Measurements from ENCODE around the gene PDSS2. TPM values are rescaled to one million over a fixed set of nuclear protein-coding genes. Genes with fewer than 3 reads are reported as not detected.

Gene PDSS2
- polyA plus RNA-seq, 1 donor (not counting 4 experiments of a cell fraction or from before 2014, with no cell fraction given): 12.5 TPM

DNA sequence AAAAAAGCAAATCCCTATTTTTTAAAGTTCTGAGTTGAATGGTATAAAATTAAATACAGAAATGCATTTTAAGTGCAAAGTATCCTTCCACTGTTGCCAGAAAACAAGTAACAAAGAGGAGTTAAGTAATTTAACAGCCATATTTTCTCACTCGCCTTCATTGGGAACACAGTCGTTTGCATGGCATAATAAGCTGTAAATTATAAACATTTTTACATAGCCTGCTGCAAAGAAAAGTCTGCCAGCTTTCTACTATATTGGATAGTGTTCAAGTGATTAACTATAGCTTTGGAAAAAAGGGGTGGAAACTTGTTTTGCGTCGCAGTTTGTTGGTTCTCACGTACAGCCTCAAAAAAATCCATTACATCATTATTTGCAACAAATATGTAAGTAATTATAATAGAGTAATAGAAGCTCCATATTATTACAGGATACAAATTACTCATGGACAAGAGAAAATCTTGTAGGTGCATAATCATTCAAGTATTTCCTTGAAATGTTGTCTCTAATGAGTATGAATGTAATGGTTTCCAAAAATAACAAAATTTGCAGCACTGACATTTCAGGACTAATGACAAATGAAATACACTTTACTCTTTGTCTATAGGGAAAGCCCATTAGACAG, 139.3 kb downstream of the PDSS2 start:
- H3K4me1 ChIP-seq (ENCODE audit: control insufficient read depth, extremely low read depth, insufficient read depth, low read length): no peaks in the 10 kb centered on the region
- no peaks in the 10 kb centered on the region for H3K36me3 ChIP-seq (ENCODE audit: control insufficient read depth in 2 of 2, extremely low read depth in 1 of 2, insufficient read depth in 2 of 2, low read length in 2 of 2)
- no peaks in the 10 kb centered on the region for H3K9me1 ChIP-seq (ENCODE audit: control insufficient read depth, extremely low read depth, insufficient read depth, low read length)
- H3K9me3 ChIP-seq (ENCODE audit: control insufficient read depth, low read depth, low read length): no peaks in the 10 kb centered on the region
- no peak overlapping the region for H3K4me3 ChIP-seq (ENCODE audit: control insufficient read depth in 2 of 3, extremely low read depth in 1 of 3, insufficient read depth in 2 of 3, low read depth in 1 of 3, low read length in 3 of 3)
- no peaks in the 10 kb centered on the region for H3K27me3 ChIP-seq (ENCODE audit: control insufficient read depth, extremely low read depth, insufficient read depth, low read length)
- no peaks in the 10 kb centered on the region for H3K79me2 ChIP-seq (ENCODE audit: control insufficient read depth, insufficient read depth, low read length)
- H2AFZ ChIP-seq (ENCODE audit: control insufficient read depth, low read length): no peak overlapping the region
- no peaks in the 10 kb centered on the region for H4K20me1 ChIP-seq (ENCODE audit: control insufficient read depth, extremely low read depth, insufficient read depth, low read length)
- no peak overlapping the region for H3K9ac ChIP-seq (ENCODE audit: control insufficient read depth, extremely low read depth, insufficient read depth, low read length)
- H3K4me2 ChIP-seq (ENCODE audit: control insufficient read depth, extremely low read depth, insufficient read depth, low read depth, low read length): no peak overlapping the region
- no peak for FAIRE-seq
- TF ChIP-seq EZH2 (IDR thresholded peaks at IDR 0.05; ENCODE audit: low read length): no peak
- TF ChIP-seq, protein P1, sequence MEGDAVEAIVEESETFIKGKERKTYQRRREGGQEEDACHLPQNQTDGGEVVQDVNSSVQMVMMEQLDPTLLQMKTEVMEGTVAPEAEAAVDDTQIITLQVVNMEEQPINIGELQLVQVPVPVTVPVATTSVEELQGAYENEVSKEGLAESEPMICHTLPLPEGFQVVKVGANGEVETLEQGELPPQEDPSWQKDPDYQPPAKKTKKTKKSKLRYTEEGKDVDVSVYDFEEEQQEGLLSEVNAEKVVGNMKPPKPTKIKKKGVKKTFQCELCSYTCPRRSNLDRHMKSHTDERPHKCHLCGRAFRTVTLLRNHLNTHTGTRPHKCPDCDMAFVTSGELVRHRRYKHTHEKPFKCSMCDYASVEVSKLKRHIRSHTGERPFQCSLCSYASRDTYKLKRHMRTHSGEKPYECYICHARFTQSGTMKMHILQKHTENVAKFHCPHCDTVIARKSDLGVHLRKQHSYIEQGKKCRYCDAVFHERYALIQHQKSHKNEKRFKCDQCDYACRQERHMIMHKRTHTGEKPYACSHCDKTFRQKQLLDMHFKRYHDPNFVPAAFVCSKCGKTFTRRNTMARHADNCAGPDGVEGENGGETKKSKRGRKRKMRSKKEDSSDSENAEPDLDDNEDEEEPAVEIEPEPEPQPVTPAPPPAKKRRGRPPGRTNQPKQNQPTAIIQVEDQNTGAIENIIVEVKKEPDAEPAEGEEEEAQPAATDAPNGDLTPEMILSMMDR (optimal IDR thresholded peaks at IDR 0.05 in 1 of 3, IDR thresholded peaks at IDR 0.05 in 1 of 3, conservative IDR thresholded peaks at IDR 0.05 in 1 of 3; ENCODE audit: extremely low read depth in 1 of 3, insufficient read depth in 2 of 3, low read length in 3 of 3): no peak
- DNase-seq (ENCODE audit: low read depth, low spot score): no peak
- dilution Hi-C loops (cut with MboI; ENCODE audit: extremely low pct_ligation_motif_present, low sequenced_read_pairs): no loop called here
- H3K27ac ChIP-seq (ENCODE audit: control insufficient read depth, insufficient read depth, low read length): no peak overlapping the region

DNA sequence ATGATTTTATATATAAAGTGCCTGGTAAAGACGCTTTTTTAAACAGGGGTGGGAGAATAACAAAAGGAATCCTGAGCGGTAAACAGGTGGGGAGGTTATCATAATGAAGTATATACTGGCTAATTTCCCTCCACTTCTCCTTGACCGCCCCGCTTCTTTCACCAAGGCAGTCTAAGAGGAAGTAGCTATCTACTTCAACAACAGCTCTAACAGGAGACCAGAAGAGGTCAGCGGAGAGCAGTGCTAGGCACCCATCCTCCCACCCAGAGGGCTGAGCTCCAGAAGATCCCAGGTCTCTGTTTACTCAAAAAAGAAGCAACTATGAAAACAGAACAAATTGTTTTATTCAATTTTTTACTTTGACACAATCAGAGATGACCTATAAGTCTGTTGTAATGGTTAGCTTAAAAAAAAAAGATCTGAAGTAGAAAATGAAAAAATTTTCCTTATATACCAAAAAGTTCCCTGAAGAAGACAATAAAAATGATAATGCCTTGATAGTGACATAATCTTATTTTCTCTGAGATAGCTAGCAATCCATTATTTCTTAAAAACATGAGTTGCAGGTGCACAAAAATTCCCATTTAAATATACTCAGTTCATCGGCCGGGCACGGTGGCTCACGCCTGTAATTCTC, 141.1 kb downstream of the PDSS2 start:
- Histone ChIP-seq H3K4me2 (ENCODE audit: control insufficient read depth, extremely low read depth, insufficient read depth, low read depth, low read length) (no peak overlapping the region), H3K79me2 (ENCODE audit: control insufficient read depth, insufficient read depth, low read length) (no peaks in the 10 kb centered on the region), H3K4me3 (ENCODE audit: control insufficient read depth in 2 of 3, extremely low read depth in 1 of 3, insufficient read depth in 2 of 3, low read depth in 1 of 3, low read length in 3 of 3) (no peak overlapping the region), H3K27me3 (ENCODE audit: control insufficient read depth, extremely low read depth, insufficient read depth, low read length) (no peaks in the 10 kb centered on the region), H3K9ac (ENCODE audit: control insufficient read depth, extremely low read depth, insufficient read depth, low read length) (no peak overlapping the region), H2AFZ (ENCODE audit: control insufficient read depth, low read length) (no peak overlapping the region), H3K9me1 (ENCODE audit: control insufficient read depth, extremely low read depth, insufficient read depth, low read length) (no peaks in the 10 kb centered on the region), H3K9me3 (ENCODE audit: control insufficient read depth, low read depth, low read length) (no peaks in the 10 kb centered on the region), H4K20me1 (ENCODE audit: control insufficient read depth, extremely low read depth, insufficient read depth, low read length) (no peaks in the 10 kb centered on the region), H3K4me1 (ENCODE audit: control insufficient read depth, extremely low read depth, insufficient read depth, low read length) (no peaks in the 10 kb centered on the region), H3K27ac (ENCODE audit: control insufficient read depth, insufficient read depth, low read length) (no peak overlapping the region), H3K36me3 (ENCODE audit: control insufficient read depth in 2 of 2, extremely low read depth in 1 of 2, insufficient read depth in 2 of 2, low read length in 2 of 2) (no peaks in the 10 kb centered on the region)
- DNase-seq (ENCODE audit: low read depth, low spot score): no peak
- FAIRE-seq: peak; percentile 75
- dilution Hi-C loops (cut with MboI; ENCODE audit: extremely low pct_ligation_motif_present, low sequenced_read_pairs): no loop called here
- TF ChIP-seq, protein P1 (optimal IDR thresholded peaks at IDR 0.05 in 1 of 3, IDR thresholded peaks at IDR 0.05 in 1 of 3, conservative IDR thresholded peaks at IDR 0.05 in 1 of 3; ENCODE audit: extremely low read depth in 1 of 3, insufficient read depth in 2 of 3, low read length in 3 of 3): peak; percentile 72 to 79 (median 79)
- no peak for TF ChIP-seq EZH2 (IDR thresholded peaks at IDR 0.05; ENCODE audit: low read length)

Data from keratinocyte (primary cell).